Gastrocnemius medialis (tissue), 4 donors: Measurements from ENCODE around the gene RARA. TPM values are rescaled to one million over a fixed set of nuclear protein-coding genes. Genes with fewer than 3 reads are reported as not detected.

ENCODE experiments used
- ATAC-seq, 2 donors: fragments of 150-250 bp; one replicate each; pipeline ENCODE4 v1.9.1; 2016
- DNase-seq, 2 donors: peaks; one replicate each; pipeline ENCODE4 v3.0.0-alpha.2; 2019
- H3K27ac ChIP-seq, 4 donors: fragments of 200-600 bp; sonication (generic); 1 replicate in 1 of 4; 2 replicates in 3 of 4; pipeline ENCODE4 v1.5.1; 2016 to 2018; ENCODE audit warnings: mild to moderate bottlenecking in 2 of 4, moderate library complexity in 1 of 4
- H3K27me3 ChIP-seq, 3 donors: fragments of 200-600 bp; sonication (generic) in 2 of 3; 1 replicate in 1 of 3; 2 replicates in 2 of 3; pipeline versions ENCODE4 v1.5.1 to v1.6.0; 2016 to 2019; ENCODE audit warnings: mild to moderate bottlenecking in 1 of 3, moderate library complexity in 1 of 3
- H3K36me3 ChIP-seq, 2 donors: fragments of 200-600 bp; sonication (generic) in 1 of 2; one replicate each; pipeline ENCODE4 v1.5.1; 2017 to 2018
- H3K4me1 ChIP-seq, 2 donors: fragments of 200-600 bp; sonication (generic) in 1 of 2; one replicate each; pipeline ENCODE4 v1.5.1; 2016 to 2017; ENCODE audit warnings: mild to moderate bottlenecking in 2 of 2
- H3K4me3 ChIP-seq, 4 donors: fragments of 200-600 bp; sonication (generic) in 3 of 4; 1 replicate in 1 of 4; 2 replicates in 3 of 4; pipeline ENCODE4 v1.5.1; 2016 to 2019; ENCODE audit warnings: mild to moderate bottlenecking in 2 of 4
- H3K9me3 ChIP-seq, 3 donors: fragments of 200-600 bp; sonication (generic) in 2 of 3; 1 replicate in 1 of 3; 2 replicates in 2 of 3; pipeline ENCODE4 v1.5.1; 2016 to 2019
- POLR2A ChIP-seq, 2 donors: fragments of 450-650 bp; IDR thresholded peaks; one replicate each; pipeline ENCODE4 v1.6.1; 2017; ENCODE audit warnings: antibody characterized with exemption in 2 of 2, mild to moderate bottlenecking in 2 of 2, moderate library complexity in 2 of 2
- in situ Hi-C, 4 donors: fragments of 200-750 bp; cut with MboI; loops; one replicate each; pipeline versions ENCODE4 v1.15.0 to v1.8.0; 2017; ENCODE audit warnings: low sequenced_read_pairs in 4 of 4
- intact Hi-C: fragments of 100-400 bp; cut with DNase I; formaldehyde crosslinking; loops from one replicate; pipeline ENCODE4 v1.15.1; 2023; ENCODE audit warnings: low total_unique reads
- total RNA-seq, 4 donors: library from RNA; depleted of rRNA; stranded (reverse); fragments of >200 nt; gene quantifications; one replicate each; pipeline versions ENCODE4 v1.1.0 to v1.2.3, GENCODE V29; 2016
- TF ChIP-seq, protein P1 (sequence below), 5 experiments: fragments of 450-650 bp in 3 of 5; fragments of 200-600 bp in 2 of 5; sonication (generic) in 2 of 5; IDR thresholded peaks in 4 of 5; conservative IDR thresholded peaks in 1 of 5; 1 replicate in 4 of 5; 2 replicates in 1 of 5; pipeline ENCODE4 v1.5.1; 2016 to 2019; ENCODE audit warnings: antibody characterized with exemption in 5 of 5, mild to moderate bottlenecking in 3 of 5, moderate library complexity in 3 of 5

RARA gene
- total RNA-seq, 4 donors from 2014 or later, result 20.3 to 67.0 (median 48.4) TPM

DNA sequence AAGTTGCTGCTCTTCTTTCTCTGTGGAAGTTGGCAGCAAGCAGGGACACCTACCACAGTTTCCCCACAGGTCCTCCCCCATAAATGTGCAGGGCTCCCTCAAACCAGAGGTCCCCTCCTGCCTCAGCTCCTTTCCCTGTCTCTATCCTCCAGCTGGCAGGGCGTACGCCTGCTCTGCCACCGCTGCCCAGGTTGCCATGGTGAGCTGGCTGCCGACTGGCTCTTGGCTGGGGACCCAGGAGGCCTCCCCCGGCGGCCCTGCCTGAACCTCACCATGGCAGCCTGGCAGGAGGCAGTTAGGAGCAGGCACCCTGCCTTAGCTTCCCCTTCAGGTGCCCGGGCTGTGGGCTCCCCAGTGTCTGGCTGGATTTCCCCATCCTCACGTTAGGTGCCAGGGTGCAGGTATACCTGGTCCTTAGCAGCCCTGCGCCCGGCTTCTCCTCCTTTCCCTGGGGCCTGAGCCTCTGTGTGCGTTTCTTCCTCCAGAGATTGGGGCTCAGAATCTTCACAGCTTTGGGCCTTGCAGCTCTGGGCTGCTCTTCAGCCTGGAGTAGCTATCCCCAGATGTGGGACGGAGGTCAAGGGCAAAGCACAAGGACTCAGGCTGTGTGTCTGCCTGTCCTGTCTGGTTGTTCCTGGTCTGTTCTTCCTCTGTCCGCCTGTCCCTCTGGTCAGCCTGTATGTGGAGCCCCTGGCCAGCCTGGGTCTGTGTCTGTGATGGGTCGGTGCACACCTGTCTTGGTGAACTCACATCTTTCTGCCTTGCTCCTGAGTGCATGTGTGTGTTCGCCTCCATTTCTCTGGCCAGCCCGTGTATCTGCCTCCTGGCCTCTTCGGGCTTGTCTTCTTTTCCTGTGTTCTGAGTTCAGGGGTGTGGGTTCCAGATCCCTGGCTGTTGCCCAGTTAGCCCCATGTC lies 39.8 kb downstream of the RARA start:
- ATAC-seq (peak; percentile 18 to 27), DNase-seq (peak; percentile 38 to 82)
- Histone ChIP-seq H3K4me1 (peaks cover 71 to 81% of the 10 kb centered on the region in 2 donors), H3K9me3 (no peaks in the 10 kb centered on the region), H3K36me3 (peaks cover 0 to 21% of the 10 kb centered on the region in 2 donors), H3K27ac (peak overlapping the region; percentile 95 to 100 (median 98)), H3K4me3 (no peak overlapping the region), H3K27me3 (no peaks in the 10 kb centered on the region)
- in situ Hi-C loops, result no loop called here
- intact Hi-C loops, result loop anchor here (10.0 kb wide), 1 partner anchor 1154 kb away; the partner anchor contains the start of gene CACNB1
- no peak for TF ChIP-seq POLR2A (IDR thresholded peaks at IDR 0.05)
- TF ChIP-seq, protein P1, sequence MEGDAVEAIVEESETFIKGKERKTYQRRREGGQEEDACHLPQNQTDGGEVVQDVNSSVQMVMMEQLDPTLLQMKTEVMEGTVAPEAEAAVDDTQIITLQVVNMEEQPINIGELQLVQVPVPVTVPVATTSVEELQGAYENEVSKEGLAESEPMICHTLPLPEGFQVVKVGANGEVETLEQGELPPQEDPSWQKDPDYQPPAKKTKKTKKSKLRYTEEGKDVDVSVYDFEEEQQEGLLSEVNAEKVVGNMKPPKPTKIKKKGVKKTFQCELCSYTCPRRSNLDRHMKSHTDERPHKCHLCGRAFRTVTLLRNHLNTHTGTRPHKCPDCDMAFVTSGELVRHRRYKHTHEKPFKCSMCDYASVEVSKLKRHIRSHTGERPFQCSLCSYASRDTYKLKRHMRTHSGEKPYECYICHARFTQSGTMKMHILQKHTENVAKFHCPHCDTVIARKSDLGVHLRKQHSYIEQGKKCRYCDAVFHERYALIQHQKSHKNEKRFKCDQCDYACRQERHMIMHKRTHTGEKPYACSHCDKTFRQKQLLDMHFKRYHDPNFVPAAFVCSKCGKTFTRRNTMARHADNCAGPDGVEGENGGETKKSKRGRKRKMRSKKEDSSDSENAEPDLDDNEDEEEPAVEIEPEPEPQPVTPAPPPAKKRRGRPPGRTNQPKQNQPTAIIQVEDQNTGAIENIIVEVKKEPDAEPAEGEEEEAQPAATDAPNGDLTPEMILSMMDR (IDR thresholded peaks at IDR 0.05 in 4 of 5, conservative IDR thresholded peaks at IDR 0.05 in 1 of 5), result no peak

DNA sequence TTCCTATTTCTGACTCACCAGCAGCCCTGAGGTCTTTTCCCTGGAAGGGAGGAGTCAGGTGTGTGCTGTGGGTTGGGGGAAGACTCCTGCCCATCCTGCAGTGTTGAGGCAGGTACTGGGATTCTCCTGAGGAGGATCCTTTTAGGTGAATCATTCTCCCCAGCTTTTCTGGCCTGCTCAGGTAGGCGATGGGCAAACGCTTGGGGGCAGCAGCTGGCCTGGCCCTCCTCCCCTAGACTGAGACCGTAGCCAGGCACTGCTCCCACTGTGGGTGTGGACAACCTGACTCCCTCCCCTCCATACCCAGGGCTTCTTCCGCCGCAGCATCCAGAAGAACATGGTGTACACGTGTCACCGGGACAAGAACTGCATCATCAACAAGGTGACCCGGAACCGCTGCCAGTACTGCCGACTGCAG lies 40.5 kb downstream of the RARA start:
- Histone ChIP-seq H3K9me3 (no peaks in the 10 kb centered on the region), H3K4me1 (peaks cover 68 to 74% of the 10 kb centered on the region in 2 donors), H3K27ac (peak overlapping the region; percentile 95 to 100 (median 98)), H3K4me3 (no peak overlapping the region), H3K36me3 (peaks cover 0 to 28% of the 10 kb centered on the region in 2 donors), H3K27me3 (no peaks in the 10 kb centered on the region)
- peak; percentile 16 to 24 for TF ChIP-seq POLR2A (IDR thresholded peaks at IDR 0.05)
- TF ChIP-seq, protein P1 (IDR thresholded peaks at IDR 0.05 in 4 of 5, conservative IDR thresholded peaks at IDR 0.05 in 1 of 5), result no peak
- ATAC-seq (peak; percentile 48 to 55), DNase-seq (peak; percentile 72 to 85)
- in situ Hi-C loops (no loop called here), intact Hi-C loops (loop anchor here (10.0 kb wide), 1 partner anchor 1155 kb away; the partner anchor contains the start of gene CACNB1)

DNA sequence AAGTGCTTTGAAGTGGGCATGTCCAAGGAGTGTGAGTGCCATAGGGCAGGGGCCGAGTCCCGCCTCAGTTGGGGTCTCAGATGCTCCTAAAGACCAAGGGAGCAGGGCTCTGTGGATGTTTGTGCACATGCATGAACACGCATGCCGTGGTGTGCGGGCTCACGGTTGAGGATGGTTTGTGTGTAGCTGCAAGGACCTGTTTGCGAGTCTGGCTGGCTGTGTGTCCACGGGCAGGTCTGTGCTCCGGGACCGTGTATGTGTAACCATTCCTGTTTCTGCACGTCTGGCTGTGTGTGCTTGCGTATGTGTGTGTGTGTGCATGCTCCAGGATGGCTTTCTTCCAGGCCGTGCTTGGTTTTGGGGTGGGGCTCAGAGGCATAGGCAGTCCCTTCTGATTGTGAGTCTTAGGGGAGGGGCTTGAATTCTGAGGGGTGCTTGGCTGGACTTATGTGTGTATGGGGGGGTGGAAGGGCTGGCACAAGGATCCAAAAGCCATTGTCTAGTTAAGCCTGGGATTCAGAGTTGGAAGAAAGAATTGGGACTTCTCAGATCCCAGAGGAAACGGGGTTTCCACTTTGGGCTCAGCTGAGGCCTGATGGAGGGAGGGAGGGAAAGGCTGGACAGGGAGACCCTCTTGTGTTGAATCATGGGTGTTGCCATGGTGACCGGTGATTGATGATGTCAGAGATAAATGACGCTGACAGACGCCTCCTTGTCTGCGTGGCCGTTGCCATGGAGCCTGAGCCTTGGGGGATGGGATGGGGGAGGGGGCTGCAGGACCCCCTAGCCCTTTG lies 41.1 kb downstream of the RARA start:
- DNase-seq (no peak), ATAC-seq (no peak)

More for the DNA sequence above, 41.1 kb downstream of the RARA start:
- H3K4me3 ChIP-seq, result no peak overlapping the region
- H3K4me1 ChIP-seq, result peaks cover 68 to 72% of the 10 kb centered on the region in 2 donors
- peaks cover 0 to 29% of the 10 kb centered on the region in 2 donors for H3K36me3 ChIP-seq
- intact Hi-C loops, result loop anchor here (5.0 to 10.0 kb wide), 3 partner anchors 145 to 1155 kb away; partner anchors contain the start of gene CACNB1
- no peaks in the 10 kb centered on the region for H3K9me3 ChIP-seq
- H3K27me3 ChIP-seq, result no peaks in the 10 kb centered on the region
- no peak for TF ChIP-seq POLR2A (IDR thresholded peaks at IDR 0.05)
- TF ChIP-seq, protein P1 (IDR thresholded peaks at IDR 0.05 in 4 of 5, conservative IDR thresholded peaks at IDR 0.05 in 1 of 5), result no peak
- H3K27ac ChIP-seq, result peak overlapping the region; percentile 95 to 100 (median 98)
- in situ Hi-C loops, result loop anchor here in 3 of 4 donors (5.0 to 25.0 kb wide), 3 partner anchors 48 to 145 kb away; partner anchors contain the start of gene WIPF2 (in 1 of the 3)
